ENCODE measurements around the gene CPLX3.

CPLX3 gene

GRCh38 chr15:74821790-74822158 is 4.7 kb upstream of the CPLX3 start:
- no peak for TF ChIP-seq CTCF (IDR thresholded peaks at IDR 0.05; ENCODE audit: low read depth, low read length, missing control alignments)
- no peak for DNase-seq (ENCODE audit: low read depth)
- H3K4me3 ChIP-seq (ENCODE audit: low read depth, low read length) = no peak overlapping the region

DNA sequence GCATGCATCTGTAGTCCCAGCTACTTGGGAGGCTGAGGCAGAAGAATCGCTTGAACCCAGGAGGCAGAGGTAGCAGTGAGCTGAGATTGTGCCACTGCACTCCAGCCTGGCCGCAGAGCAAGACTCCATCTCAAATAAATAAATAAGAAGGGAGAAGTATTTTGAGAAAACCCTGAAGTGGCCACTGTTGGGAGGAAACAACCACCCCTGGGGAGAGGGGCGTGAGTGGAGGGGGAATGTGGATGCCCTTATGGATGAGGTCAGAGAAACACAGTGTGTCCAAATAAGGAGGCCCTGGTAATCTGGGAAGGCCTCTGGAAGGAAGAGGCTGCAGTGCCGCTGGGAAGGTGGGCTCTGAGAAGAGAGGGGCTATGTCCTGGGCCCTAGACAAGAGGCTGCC is 4.2 kb upstream of the CPLX3 start:
- DNase-seq (ENCODE audit: low read depth) = no peak
- no peak for TF ChIP-seq CTCF (IDR thresholded peaks at IDR 0.05; ENCODE audit: low read depth, low read length, missing control alignments)
- H3K4me3 ChIP-seq (ENCODE audit: low read depth, low read length) = no peak overlapping the region

DNA sequence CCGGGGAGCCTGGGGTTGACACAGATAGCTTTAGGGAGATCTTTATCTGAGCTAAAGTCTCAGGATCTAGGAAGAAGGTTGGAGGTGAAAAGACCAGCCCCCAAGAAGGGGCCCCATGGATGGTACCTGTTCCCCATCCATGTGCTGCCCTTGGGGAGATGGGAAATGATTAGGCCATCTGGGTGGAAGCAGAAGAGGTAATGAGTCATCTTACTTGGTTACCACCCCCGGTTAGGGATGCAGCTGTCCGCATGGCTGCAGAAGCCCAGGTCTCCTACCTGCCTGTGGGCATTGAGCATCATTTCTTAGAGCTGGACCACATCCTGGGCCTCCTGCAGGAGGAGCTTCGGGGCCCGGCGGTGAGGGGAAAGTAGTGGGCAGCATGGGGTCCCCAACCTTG is 3.1 kb upstream of the CPLX3 start:
- no peak for TF ChIP-seq CTCF (IDR thresholded peaks at IDR 0.05; ENCODE audit: low read depth, low read length, missing control alignments)
- no peak for DNase-seq (ENCODE audit: low read depth)

GRCh38 chr15:74824976-74825375 is 1.5 kb upstream of the CPLX3 start:
- H3K4me3 ChIP-seq (ENCODE audit: low read depth, low read length) = no peak overlapping the region
- no peak for DNase-seq (ENCODE audit: low read depth)
- no peak for TF ChIP-seq CTCF (IDR thresholded peaks at IDR 0.05; ENCODE audit: low read depth, low read length, missing control alignments)

More for the DNA sequence above, 3.1 kb upstream of the CPLX3 start:
- no peak overlapping the region for H3K4me3 ChIP-seq (ENCODE audit: low read depth, low read length)

DNA sequence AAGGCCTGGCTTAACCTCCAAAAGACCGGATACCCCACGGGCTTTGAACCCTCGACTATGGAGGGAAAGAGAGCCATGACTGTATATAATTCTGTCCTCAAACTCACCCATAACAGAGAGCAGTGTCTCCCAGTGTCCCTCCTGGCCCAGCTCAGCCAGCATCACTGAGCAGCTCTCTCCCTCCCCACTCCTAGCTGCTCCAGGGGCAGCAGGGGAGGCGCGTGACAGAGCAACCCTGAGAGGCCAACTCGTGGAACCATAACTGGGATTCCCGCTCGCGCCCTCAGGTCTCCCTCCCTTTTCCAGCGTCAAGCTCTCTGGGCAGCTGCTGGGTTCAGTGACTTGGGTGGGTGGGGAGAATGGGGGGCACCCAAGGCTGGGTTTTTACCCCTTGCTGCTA is 561 bp upstream of the CPLX3 start:
- DNase-seq (ENCODE audit: low read depth) = no peak
- no peak overlapping the region for H3K4me3 ChIP-seq (ENCODE audit: low read depth, low read length)
- TF ChIP-seq CTCF (IDR thresholded peaks at IDR 0.05; ENCODE audit: low read depth, low read length, missing control alignments) = no peak

GRCh38 chr15:74826921-74827320 is 494 bp downstream of the CPLX3 start:
- no peak overlapping the region for H3K4me3 ChIP-seq (ENCODE audit: low read depth, low read length)
- no peak for DNase-seq (ENCODE audit: low read depth)
- TF ChIP-seq CTCF (IDR thresholded peaks at IDR 0.05; ENCODE audit: low read depth, low read length, missing control alignments) = no peak

DNA sequence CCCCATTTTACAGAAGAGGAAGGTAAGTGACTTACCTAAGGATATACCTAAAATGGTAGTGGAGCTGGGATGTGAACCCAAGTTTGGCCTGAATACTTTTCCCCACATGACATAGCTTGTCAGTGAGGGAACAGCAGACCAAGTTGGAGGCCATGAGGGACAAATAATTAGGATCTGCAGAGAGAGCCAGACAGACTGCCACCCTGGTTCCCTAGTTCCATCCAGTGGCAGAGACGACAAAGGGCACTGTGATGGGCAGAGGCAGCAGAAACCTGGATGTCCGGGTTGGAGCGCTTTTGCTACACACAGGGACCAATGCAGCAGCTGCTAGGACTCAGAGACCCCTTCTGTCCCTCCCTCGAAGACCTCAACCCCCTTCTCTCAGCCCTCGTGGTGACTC is 1.2 kb downstream of the CPLX3 start:
- no peak overlapping the region for H3K4me3 ChIP-seq (ENCODE audit: low read depth, low read length)
- no peak for DNase-seq (ENCODE audit: low read depth)
- no peak for TF ChIP-seq CTCF (IDR thresholded peaks at IDR 0.05; ENCODE audit: low read depth, low read length, missing control alignments)
